ENCODE results near the gene CHST15. TPM values are rescaled to one million over a fixed set of nuclear protein-coding genes. Genes with fewer than 3 reads are reported as not detected.
A peak's percentile ranks its signal among the peaks of the same experiment; 100 is the strongest.

Gene CHST15
- total RNA-seq, 2 experiments from 2014 or later = 0.05 to 0.12 TPM

GRCh38 chr10:124074501-124075109 is 18.8 kb downstream of the CHST15 start:
- Mint-ChIP-seq H3K27me3 (peaks cover 8% of the 10 kb centered on the region), H3K27ac (no peak overlapping the region)

DNA sequence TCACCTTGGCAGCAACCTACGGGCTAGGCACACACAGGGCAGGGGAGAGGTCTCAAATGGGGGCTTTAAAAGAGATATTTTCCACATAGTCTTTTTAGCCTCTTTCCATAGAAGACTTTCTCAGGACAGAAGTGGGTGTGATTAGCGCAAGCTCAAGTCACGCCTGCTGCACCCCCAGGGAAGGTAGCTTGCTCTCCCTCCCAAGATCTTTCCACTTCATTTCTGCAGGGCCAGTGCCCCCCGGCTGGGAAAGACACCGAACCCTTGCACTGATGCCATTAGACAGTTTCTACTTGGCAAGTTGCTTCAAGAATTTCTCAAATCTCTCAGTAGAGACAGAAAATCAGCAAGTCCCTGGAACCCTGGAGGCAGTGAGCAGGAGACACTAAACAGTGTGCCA is 19.4 kb downstream of the CHST15 start:
- DNase-seq = no peak
- no peaks in the 10 kb centered on the region for H3K4me1 Mint-ChIP-seq (ENCODE audit: low read depth)
- no peaks in the 10 kb centered on the region for H3K36me3 Mint-ChIP-seq
- intact Hi-C loops (cut with micrococcal nuclease) = no loop called here
- CTCF ChIA-PET = no interaction called here
- H3K4me3 Mint-ChIP-seq = no peak overlapping the region
- H3K9me3 Mint-ChIP-seq = no peaks in the 10 kb centered on the region
- no peak overlapping the region for H3K27ac Mint-ChIP-seq
- POLR2A ChIA-PET = interaction anchor here (0.6 to 1.4 kb wide), 2 partner anchors 10 to 1631 kb away, joined by 4 to 5 read pairs; no protein-coding TSS in a partner anchor
- peaks cover 8% of the 10 kb centered on the region for H3K27me3 Mint-ChIP-seq

More at GRCh38 chr10:124074501-124075109, 18.8 kb downstream of the CHST15 start:
- Mint-ChIP-seq H3K9me3 (no peaks in the 10 kb centered on the region), H3K36me3 (no peaks in the 10 kb centered on the region), H3K4me1 (ENCODE audit: low read depth) (no peaks in the 10 kb centered on the region), H3K4me3 (no peak overlapping the region)
- intact Hi-C loops (cut with micrococcal nuclease) = no loop called here
- POLR2A ChIA-PET = interaction anchor here (0.6 to 1.4 kb wide), 2 partner anchors 10 to 1632 kb away, joined by 4 to 5 read pairs; no protein-coding TSS in a partner anchor
- peak; percentile 22 for DNase-seq
- CTCF ChIA-PET = no interaction called here

- Mint-ChIP-seq H3K4me1 (ENCODE audit: low read depth) (no peaks in the 10 kb centered on the region), H3K9me3 (no peaks in the 10 kb centered on the region), H3K27me3 (peaks cover 8% of the 10 kb centered on the region), H3K36me3 (no peaks in the 10 kb centered on the region), H3K4me3 (no peak overlapping the region), H3K27ac (no peak overlapping the region)
- intact Hi-C loops (cut with micrococcal nuclease) = no loop called here
- DNase-seq = no peak
- POLR2A ChIA-PET = no interaction called here
- CTCF ChIA-PET = interaction anchor here (1.3 kb wide), 1 partner anchor 316 kb away, joined by 3 read pairs; no protein-coding TSS in a partner anchor
These were observed 20.9 kb downstream of the CHST15 start for GRCh38 chr10:124072541-124072940.

- intact Hi-C loops (cut with micrococcal nuclease) = no loop called here
- Mint-ChIP-seq H3K4me3 (no peak overlapping the region), H3K36me3 (no peaks in the 10 kb centered on the region), H3K4me1 (ENCODE audit: low read depth) (no peaks in the 10 kb centered on the region), H3K27ac (no peak overlapping the region), H3K9me3 (no peaks in the 10 kb centered on the region), H3K27me3 (peaks cover 8% of the 10 kb centered on the region)
- CTCF ChIA-PET = interaction anchor here (1.3 kb wide), 2 partner anchors 78 to 317 kb away, joined by 3 read pairs; no protein-coding TSS in a partner anchor
- no peak for DNase-seq
- POLR2A ChIA-PET = no interaction called here
These were observed 21.3 kb downstream of the CHST15 start for GRCh38 chr10:124072106-124072505.

- H3K27ac Mint-ChIP-seq = no peak overlapping the region
- no peak for DNase-seq
- no peaks in the 10 kb centered on the region for H3K4me1 Mint-ChIP-seq (ENCODE audit: low read depth)
- POLR2A ChIA-PET = no interaction called here
- no peaks in the 10 kb centered on the region for H3K36me3 Mint-ChIP-seq
- no peaks in the 10 kb centered on the region for H3K9me3 Mint-ChIP-seq
- no peak overlapping the region for H3K4me3 Mint-ChIP-seq
- intact Hi-C loops (cut with micrococcal nuclease) = no loop called here
- H3K27me3 Mint-ChIP-seq = peaks cover 6% of the 10 kb centered on the region
- CTCF ChIA-PET = interaction anchor here (1.3 kb wide), 1 partner anchor 77 kb away, joined by 3 read pairs; no protein-coding TSS in a partner anchor
These were observed 22.3 kb downstream of the CHST15 start for GRCh38 chr10:124071141-124071540.

- Mint-ChIP-seq H3K27ac (no peak overlapping the region), H3K27me3 (peaks cover 6% of the 10 kb centered on the region), H3K4me1 (ENCODE audit: low read depth) (no peaks in the 10 kb centered on the region), H3K4me3 (no peak overlapping the region), H3K9me3 (no peaks in the 10 kb centered on the region), H3K36me3 (no peaks in the 10 kb centered on the region)
- POLR2A ChIA-PET = no interaction called here
- DNase-seq = no peak
- CTCF ChIA-PET = interaction anchor here (1.3 kb wide), 1 partner anchor 77 kb away, joined by 3 read pairs; no protein-coding TSS in a partner anchor
- intact Hi-C loops (cut with micrococcal nuclease) = no loop called here
These were observed 22.7 kb downstream of the CHST15 start for GRCh38 chr10:124070666-124071065.

GRCh38 chr10:124069341-124070264 is 23.8 kb downstream of the CHST15 start:
- intact Hi-C loops (cut with micrococcal nuclease) = no loop called here
- no peak overlapping the region for H3K4me3 Mint-ChIP-seq
- no peak overlapping the region for H3K27ac Mint-ChIP-seq
- ChIA-PET POLR2A (no interaction called here), CTCF (no interaction called here)
- no peaks in the 10 kb centered on the region for H3K9me3 Mint-ChIP-seq
- H3K4me1 Mint-ChIP-seq (ENCODE audit: low read depth) = peaks cover 3% of the 10 kb centered on the region
- DNase-seq = no peak
- peaks cover 6% of the 10 kb centered on the region for H3K27me3 Mint-ChIP-seq
- no peaks in the 10 kb centered on the region for H3K36me3 Mint-ChIP-seq

DNA sequence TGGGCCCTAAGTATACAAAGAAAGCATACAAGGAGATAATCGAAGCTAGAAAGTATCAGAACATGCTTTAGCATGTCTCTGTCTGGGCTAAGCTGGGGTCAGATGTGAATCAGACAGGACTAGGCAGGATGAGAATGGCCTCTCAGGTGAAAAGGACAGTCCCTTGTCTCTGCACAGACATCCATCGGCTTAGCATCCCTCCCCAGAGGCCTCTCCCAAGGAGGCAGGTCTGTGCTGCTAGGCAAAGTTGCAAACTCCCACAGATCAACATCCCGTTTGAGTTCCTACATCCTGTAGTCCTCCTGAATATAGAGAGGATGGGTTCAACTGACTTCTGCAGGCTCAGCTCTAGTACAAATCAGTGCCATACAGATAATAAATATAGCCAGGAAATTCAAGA is 24.5 kb downstream of the CHST15 start:
- H3K36me3 Mint-ChIP-seq = no peaks in the 10 kb centered on the region
- intact Hi-C loops (cut with micrococcal nuclease) = no loop called here
- peaks cover 6% of the 10 kb centered on the region for H3K27me3 Mint-ChIP-seq
- ChIA-PET POLR2A (no interaction called here), CTCF (no interaction called here)
- H3K4me1 Mint-ChIP-seq (ENCODE audit: low read depth) = peaks cover 4% of the 10 kb centered on the region
- H3K4me3 Mint-ChIP-seq = no peak overlapping the region
- DNase-seq = no peak
- H3K27ac Mint-ChIP-seq = no peak overlapping the region
- H3K9me3 Mint-ChIP-seq = no peaks in the 10 kb centered on the region

- Mint-ChIP-seq H3K4me3 (no peak overlapping the region), H3K4me1 (ENCODE audit: low read depth) (peaks cover 4% of the 10 kb centered on the region), H3K9me3 (no peaks in the 10 kb centered on the region), H3K27me3 (peaks cover 6% of the 10 kb centered on the region), H3K36me3 (no peaks in the 10 kb centered on the region), H3K27ac (no peak overlapping the region)
- ChIA-PET CTCF (no interaction called here), POLR2A (no interaction called here)
- no peak for DNase-seq
- intact Hi-C loops (cut with micrococcal nuclease) = no loop called here
These were observed 25.5 kb downstream of the CHST15 start for GRCh38 chr10:124067825-124068400.

DNA sequence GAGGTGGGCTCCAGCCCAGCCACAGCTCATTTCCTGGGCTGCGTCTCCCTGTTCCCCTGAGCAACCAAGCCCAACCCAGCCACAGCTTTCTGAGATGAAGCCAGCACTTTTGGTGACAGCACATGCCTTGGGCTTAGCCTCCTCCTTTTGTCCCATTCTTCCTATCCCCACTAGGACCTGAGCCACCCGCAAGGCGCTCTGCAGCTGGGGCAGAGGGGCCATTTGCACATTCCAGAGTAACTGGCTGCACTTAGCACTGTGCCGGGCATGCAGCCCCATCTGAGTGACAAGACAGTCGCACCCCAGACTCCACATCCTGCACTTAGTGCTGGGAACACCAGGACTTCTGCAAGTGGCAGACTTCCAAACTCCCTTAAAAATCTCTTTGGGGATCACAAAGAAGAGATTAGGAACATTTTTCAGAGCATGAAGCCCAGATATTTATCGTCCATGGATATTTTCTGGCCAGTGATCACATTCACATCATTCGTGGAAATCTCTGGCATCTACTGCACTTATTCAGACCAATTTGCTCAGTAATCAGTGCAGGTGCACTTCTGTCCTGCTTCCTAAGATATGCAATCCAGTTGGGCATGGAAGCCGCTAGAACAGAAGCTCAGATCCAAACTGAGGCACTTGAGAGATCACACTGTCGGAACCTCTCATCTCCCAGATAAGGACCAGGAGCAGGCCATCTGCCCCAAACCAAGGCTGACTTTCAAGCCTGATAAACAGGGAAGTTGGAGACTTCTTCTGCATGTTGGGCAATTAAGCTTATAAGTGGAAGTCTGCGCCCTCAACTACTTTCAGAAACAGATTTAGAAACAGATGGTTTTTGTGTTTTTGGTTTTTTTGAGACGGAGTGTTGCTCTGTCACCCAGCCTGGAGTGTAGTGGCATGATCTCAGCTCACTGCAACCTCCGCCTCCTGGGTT is 26.4 kb downstream of the CHST15 start:
- peaks cover 3% of the 10 kb centered on the region for H3K27me3 Mint-ChIP-seq
- no peaks in the 10 kb centered on the region for H3K36me3 Mint-ChIP-seq
- POLR2A ChIA-PET = no interaction called here
- H3K27ac Mint-ChIP-seq = no peak overlapping the region
- CTCF ChIA-PET = no interaction called here
- intact Hi-C loops (cut with micrococcal nuclease) = no loop called here
- no peaks in the 10 kb centered on the region for H3K9me3 Mint-ChIP-seq
- peaks cover 4% of the 10 kb centered on the region for H3K4me1 Mint-ChIP-seq (ENCODE audit: low read depth)
- no peak for DNase-seq
- no peak overlapping the region for H3K4me3 Mint-ChIP-seq

- H3K9me3 Mint-ChIP-seq = no peaks in the 10 kb centered on the region
- no peak for DNase-seq
- intact Hi-C loops (cut with micrococcal nuclease) = no loop called here
- CTCF ChIA-PET = no interaction called here
- H3K27me3 Mint-ChIP-seq = peaks cover 3% of the 10 kb centered on the region
- H3K27ac Mint-ChIP-seq = no peak overlapping the region
- no peak overlapping the region for H3K4me3 Mint-ChIP-seq
- POLR2A ChIA-PET = no interaction called here
- H3K36me3 Mint-ChIP-seq = no peaks in the 10 kb centered on the region
- H3K4me1 Mint-ChIP-seq (ENCODE audit: low read depth) = peaks cover 4% of the 10 kb centered on the region
These were observed 27.2 kb downstream of the CHST15 start for GRCh38 chr10:124066126-124066700.
